DOHH2 (cell line): ENCODE results near the gene MVB12A.

Experiments used
- H3F3A ChIP-seq: fragments of 200-600 bp; sonication (generic), shearing (Covaris generic); 2 replicates; pipeline ENCODE4 v1.6.0; 2016; ENCODE audit warnings: antibody characterized with exemption, mild to moderate bottlenecking; ENCODE audit not compliant: control insufficient read depth, insufficient read depth
- H3K27ac ChIP-seq: fragments of 200-600 bp; sonication (generic); 2 replicates; pipeline ENCODE4 v1.5.1; 2014; ENCODE audit warnings: low read depth, mild to moderate bottlenecking, low read length, moderate library complexity
- H3K27me3 ChIP-seq: fragments of 200-600 bp; sonication (generic); 2 replicates; pipeline ENCODE4 v1.6.1; 2014; ENCODE audit warnings: mild to moderate bottlenecking, low read length, mixed read lengths; ENCODE audit not compliant: control insufficient read depth
- H3K36me3 ChIP-seq: fragments of 200-600 bp; sonication (generic); 2 replicates; pipeline ENCODE4 v1.6.1; 2014; ENCODE audit warnings: mild to moderate bottlenecking, low read length, moderate library complexity, mixed read lengths; ENCODE audit not compliant: control insufficient read depth
- H3K4me1 ChIP-seq: fragments of 200-600 bp; sonication (generic); 2 replicates; pipeline ENCODE4 v1.6.1; 2014; ENCODE audit warnings: mild to moderate bottlenecking, low read length, mixed read lengths; ENCODE audit not compliant: control insufficient read depth
- H3K4me2 ChIP-seq: fragments of 200-600 bp; sonication (generic); 2 replicates; pipeline ENCODE4 v1.6.0; 2014; ENCODE audit warnings: mild to moderate bottlenecking, low read length, moderate library complexity
- H3K4me3 ChIP-seq: fragments of 200-600 bp; sonication (generic); 2 replicates; pipeline ENCODE4 v1.5.1; 2014; ENCODE audit warnings: mild to moderate bottlenecking, low read length, mixed read lengths
- H3K79me2 ChIP-seq: fragments of 200-600 bp; sonication (generic); 2 replicates; pipeline ENCODE4 v1.6.1; 2014; ENCODE audit warnings: mild to moderate bottlenecking, low read length, mixed read lengths; ENCODE audit not compliant: control insufficient read depth
- H3K9me2 ChIP-seq: fragments of 200-600 bp; sonication (generic); replicated peaks from 2 replicates; pipeline ENCODE4 v1.6.1; 2014; ENCODE audit warnings: mild to moderate bottlenecking, low read length, mixed read lengths; ENCODE audit not compliant: control insufficient read depth
- H3K9me3 ChIP-seq: fragments of 200-600 bp; sonication (generic); 2 replicates; pipeline ENCODE4 v1.6.1; 2014; ENCODE audit warnings: antibody characterized with exemption, low read length, mixed read lengths; ENCODE audit not compliant: control insufficient read depth, insufficient read depth
- H4K20me1 ChIP-seq: fragments of 200-600 bp; sonication (generic); 2 replicates; pipeline ENCODE4 v1.6.0; 2014; ENCODE audit warnings: low read depth, mild to moderate bottlenecking, antibody characterized with exemption, low read length, moderate library complexity; ENCODE audit not compliant: control insufficient read depth, insufficient read depth
- EZH2phosphoT487 ChIP-seq: fragments of 200-600 bp; sonication (generic); IDR thresholded peaks from 2 replicates; pipeline ENCODE4 v1.6.1; 2017; ENCODE audit warnings: borderline replicate concordance, mild to moderate bottlenecking, antibody characterized with exemption, low read length, moderate library complexity, mixed read lengths
- TF ChIP-seq, protein P1 (sequence below): fragments of 200-600 bp; sonication (generic); IDR thresholded peaks from one replicate; pipeline ENCODE4 v1.5.1; 2014; ENCODE audit warnings: antibody characterized with exemption, mild to moderate bottlenecking, low read depth, low read length; ENCODE audit not compliant: poor library complexity, severe bottlenecking

The MVB12A gene

GRCh38 chr19:17389288-17389687, 30.6 kb upstream of the MVB12A start:
- no peaks in the 10 kb centered on the region for H3K79me2 ChIP-seq
- H3K27ac ChIP-seq = no peak overlapping the region
- H3K36me3 ChIP-seq = no peaks in the 10 kb centered on the region
- H3K9me3 ChIP-seq = no peaks in the 10 kb centered on the region
- H3K4me2 ChIP-seq = no peak overlapping the region
- H3K9me2 ChIP-seq = no peaks in the 10 kb centered on the region
- peaks cover 10% of the 10 kb centered on the region for H3F3A ChIP-seq
- H3K4me3 ChIP-seq = no peak overlapping the region
- no peak for TF ChIP-seq EZH2phosphoT487
- TF ChIP-seq, protein P1, sequence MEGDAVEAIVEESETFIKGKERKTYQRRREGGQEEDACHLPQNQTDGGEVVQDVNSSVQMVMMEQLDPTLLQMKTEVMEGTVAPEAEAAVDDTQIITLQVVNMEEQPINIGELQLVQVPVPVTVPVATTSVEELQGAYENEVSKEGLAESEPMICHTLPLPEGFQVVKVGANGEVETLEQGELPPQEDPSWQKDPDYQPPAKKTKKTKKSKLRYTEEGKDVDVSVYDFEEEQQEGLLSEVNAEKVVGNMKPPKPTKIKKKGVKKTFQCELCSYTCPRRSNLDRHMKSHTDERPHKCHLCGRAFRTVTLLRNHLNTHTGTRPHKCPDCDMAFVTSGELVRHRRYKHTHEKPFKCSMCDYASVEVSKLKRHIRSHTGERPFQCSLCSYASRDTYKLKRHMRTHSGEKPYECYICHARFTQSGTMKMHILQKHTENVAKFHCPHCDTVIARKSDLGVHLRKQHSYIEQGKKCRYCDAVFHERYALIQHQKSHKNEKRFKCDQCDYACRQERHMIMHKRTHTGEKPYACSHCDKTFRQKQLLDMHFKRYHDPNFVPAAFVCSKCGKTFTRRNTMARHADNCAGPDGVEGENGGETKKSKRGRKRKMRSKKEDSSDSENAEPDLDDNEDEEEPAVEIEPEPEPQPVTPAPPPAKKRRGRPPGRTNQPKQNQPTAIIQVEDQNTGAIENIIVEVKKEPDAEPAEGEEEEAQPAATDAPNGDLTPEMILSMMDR = no peak
- H3K27me3 ChIP-seq = 0 out of 2 replicates have a peak, but pooled peaks cover 2% of the 10 kb centered on the region
- no peaks in the 10 kb centered on the region for H4K20me1 ChIP-seq
- peaks cover 16% of the 10 kb centered on the region for H3K4me1 ChIP-seq

GRCh38 chr19:17389957-17390664, 29.7 kb upstream of the MVB12A start:
- H3F3A ChIP-seq = peaks cover 8% of the 10 kb centered on the region
- no peaks in the 10 kb centered on the region for H3K79me2 ChIP-seq
- 0 out of 2 replicates have a peak, but pooled peaks cover 2% of the 10 kb centered on the region for H3K27me3 ChIP-seq
- peaks cover 21% of the 10 kb centered on the region for H3K4me1 ChIP-seq
- peak overlapping the region; percentile 66 for H3K4me2 ChIP-seq
- no peaks in the 10 kb centered on the region for H3K9me3 ChIP-seq
- no peaks in the 10 kb centered on the region for H4K20me1 ChIP-seq
- H3K36me3 ChIP-seq = peaks cover under 1% of the 10 kb centered on the region
- H3K4me3 ChIP-seq = peak overlapping the region; percentile 53
- TF ChIP-seq EZH2phosphoT487 = no peak
- TF ChIP-seq, protein P1 = no peak
- no peak overlapping the region for H3K27ac ChIP-seq
- H3K9me2 ChIP-seq = no peaks in the 10 kb centered on the region

GRCh38 chr19:17390665-17391370, 29.0 kb upstream of the MVB12A start:
- H3K79me2 ChIP-seq = no peaks in the 10 kb centered on the region
- TF ChIP-seq, protein P1 = peak; percentile 78
- no peak for TF ChIP-seq EZH2phosphoT487
- peaks cover 26% of the 10 kb centered on the region for H3K4me1 ChIP-seq
- peaks cover 10% of the 10 kb centered on the region for H3F3A ChIP-seq
- H3K27me3 ChIP-seq = 0 out of 2 replicates have a peak, but pooled peaks cover 2% of the 10 kb centered on the region
- peak overlapping the region; percentile 66 for H3K4me2 ChIP-seq
- no peak overlapping the region for H3K27ac ChIP-seq
- no peaks in the 10 kb centered on the region for H4K20me1 ChIP-seq
- H3K36me3 ChIP-seq = peaks cover 3% of the 10 kb centered on the region
- H3K9me3 ChIP-seq = no peaks in the 10 kb centered on the region
- H3K9me2 ChIP-seq = no peaks in the 10 kb centered on the region
- peak overlapping the region; percentile 53 for H3K4me3 ChIP-seq
